KMS-11 (cell line): ENCODE results near the gene NSUN3.

ENCODE experiments used
- H2AFZ ChIP-seq: fragments of 200-600 bp; sonication (generic); 2 replicates; pipeline ENCODE4 v1.6.1; 2016; ENCODE audit warnings: antibody characterized with exemption, mixed run types, low read depth
- H3K27ac ChIP-seq: fragments of 200-600 bp; sonication (generic); 2 replicates; pipeline ENCODE4 v1.6.1; 2016; ENCODE audit warnings: mild to moderate bottlenecking, mixed run types
- H3K27me3 ChIP-seq: fragments of 200-600 bp; sonication (generic); 2 replicates; pipeline ENCODE4 v1.6.1; 2017; ENCODE audit warnings: mild to moderate bottlenecking, low read depth, mixed run types, moderate library complexity; ENCODE audit not compliant: insufficient read depth
- H3K36me3 ChIP-seq: fragments of 200-600 bp; sonication (generic); 2 replicates; pipeline ENCODE4 v1.6.1; 2017; ENCODE audit warnings: mild to moderate bottlenecking, mixed run types; ENCODE audit not compliant: insufficient read depth
- H3K4me1 ChIP-seq: fragments of 200-600 bp; sonication (generic); 2 replicates; pipeline ENCODE4 v1.6.1; 2016; ENCODE audit warnings: mild to moderate bottlenecking, low read depth, mixed run types; ENCODE audit not compliant: poor library complexity, severe bottlenecking
- H3K4me2 ChIP-seq: fragments of 200-600 bp; sonication (generic); 2 replicates; pipeline ENCODE4 v1.7.0; 2016; ENCODE audit warnings: mild to moderate bottlenecking, mixed run types
- H3K4me3 ChIP-seq: fragments of 200-600 bp; sonication (generic); IDR thresholded peaks from 2 replicates; pipeline ENCODE4 v1.6.1; 2017; ENCODE audit warnings: low read depth, low read length, mixed read lengths; ENCODE audit not compliant: insufficient read depth
- H3K79me2 ChIP-seq: fragments of 200-600 bp; sonication (generic); 2 replicates; pipeline ENCODE4 v1.6.1; 2016; ENCODE audit warnings: low read depth, mixed run types; ENCODE audit not compliant: insufficient read depth
- H3K9ac ChIP-seq: fragments of 200-600 bp; sonication (generic); 2 replicates; pipeline ENCODE4 v1.6.1; 2016; ENCODE audit warnings: mild to moderate bottlenecking, mixed run types
- H4K20me1 ChIP-seq: fragments of 200-600 bp; sonication (generic); 2 replicates; pipeline ENCODE4 v1.6.1; 2016; ENCODE audit warnings: mild to moderate bottlenecking, mixed run types; ENCODE audit not compliant: insufficient read depth
- CTCF ChIP-seq: fragments of 200-600 bp; sonication (generic); conservative IDR thresholded peaks from 2 replicates; pipeline ENCODE4 v1.6.1; 2017; ENCODE audit warnings: low read depth, mild to moderate bottlenecking, antibody characterized with exemption, low read length, moderate library complexity, mixed read lengths

Gene NSUN3

GRCh38 chr3:94171954-94172353, 109.1 kb downstream of the NSUN3 start:
- H3K27ac ChIP-seq, result no peak overlapping the region
- TF ChIP-seq CTCF, result no peak
- H3K4me2 ChIP-seq, result no peak overlapping the region
- H3K9ac ChIP-seq, result no peak overlapping the region
- H3K79me2 ChIP-seq, result no peaks in the 10 kb centered on the region
- H2AFZ ChIP-seq, result no peak overlapping the region
- H4K20me1 ChIP-seq, result no peaks in the 10 kb centered on the region
- H3K27me3 ChIP-seq, result no peaks in the 10 kb centered on the region
- H3K4me3 ChIP-seq, result no peak overlapping the region
- no peaks in the 10 kb centered on the region for H3K4me1 ChIP-seq
- no peaks in the 10 kb centered on the region for H3K36me3 ChIP-seq

- H3K9ac ChIP-seq, result no peak overlapping the region
- no peaks in the 10 kb centered on the region for H3K4me1 ChIP-seq
- TF ChIP-seq CTCF, result no peak
- H3K4me3 ChIP-seq, result no peak overlapping the region
- H3K36me3 ChIP-seq, result no peaks in the 10 kb centered on the region
- H3K4me2 ChIP-seq, result no peak overlapping the region
- H4K20me1 ChIP-seq, result no peaks in the 10 kb centered on the region
- no peak overlapping the region for H3K27ac ChIP-seq
- no peaks in the 10 kb centered on the region for H3K79me2 ChIP-seq
- no peaks in the 10 kb centered on the region for H3K27me3 ChIP-seq
- no peak overlapping the region for H2AFZ ChIP-seq
Observed at GRCh38 chr3:94172695-94173310, 109.9 kb downstream of the NSUN3 start.

GRCh38 chr3:94173673-94174434, 111.0 kb downstream of the NSUN3 start:
- no peaks in the 10 kb centered on the region for H3K36me3 ChIP-seq
- TF ChIP-seq CTCF, result no peak
- no peaks in the 10 kb centered on the region for H3K79me2 ChIP-seq
- H4K20me1 ChIP-seq, result no peaks in the 10 kb centered on the region
- no peak overlapping the region for H3K4me2 ChIP-seq
- H3K27ac ChIP-seq, result no peak overlapping the region
- no peaks in the 10 kb centered on the region for H3K4me1 ChIP-seq
- no peak overlapping the region for H3K9ac ChIP-seq
- H3K4me3 ChIP-seq, result no peak overlapping the region
- no peak overlapping the region for H2AFZ ChIP-seq
- H3K27me3 ChIP-seq, result no peaks in the 10 kb centered on the region

- no peak overlapping the region for H3K27ac ChIP-seq
- no peaks in the 10 kb centered on the region for H3K36me3 ChIP-seq
- no peaks in the 10 kb centered on the region for H3K4me1 ChIP-seq
- H3K4me2 ChIP-seq, result no peak overlapping the region
- H3K27me3 ChIP-seq, result no peaks in the 10 kb centered on the region
- H3K4me3 ChIP-seq, result no peak overlapping the region
- H2AFZ ChIP-seq, result no peak overlapping the region
- no peak for TF ChIP-seq CTCF
- no peaks in the 10 kb centered on the region for H4K20me1 ChIP-seq
- no peaks in the 10 kb centered on the region for H3K79me2 ChIP-seq
- no peak overlapping the region for H3K9ac ChIP-seq
Observed at GRCh38 chr3:94175677-94176076, 112.8 kb downstream of the NSUN3 start.
